Spinal cord (tissue), 10 donors: ENCODE results near the gene KCTD3. TPM values are rescaled to one million over a fixed set of nuclear protein-coding genes. Genes with fewer than 3 reads are reported as not detected.

Experiments
- DNase-seq, 6 donors: peaks; one replicate each; pipeline versions ENCODE4 v3.0.0 to v3.0.0-alpha.2; 2013 to 2015; ENCODE audit warnings: low spot score in 6 of 6, low read depth in 4 of 6
- H3K27ac ChIP-seq: one replicate; pipeline ENCODE4 v1.5.1; 2013; ENCODE audit warnings: low read depth, low read length, control low read depth
- H3K27me3 ChIP-seq: one replicate; pipeline ENCODE4 v1.6.1; 2013; ENCODE audit warnings: low read length; ENCODE audit not compliant: control insufficient read depth, insufficient read depth
- H3K36me3 ChIP-seq: one replicate; pipeline ENCODE4 v1.6.1; 2013; ENCODE audit warnings: low read length; ENCODE audit not compliant: control insufficient read depth, insufficient read depth
- H3K4me1 ChIP-seq: one replicate; pipeline ENCODE4 v1.6.1; 2013; ENCODE audit warnings: low read length; ENCODE audit not compliant: control insufficient read depth, insufficient read depth
- H3K4me3 ChIP-seq: one replicate; pipeline ENCODE4 v1.5.1; 2013; ENCODE audit warnings: low read depth, low read length, control low read depth
- H3K9me3 ChIP-seq: one replicate; pipeline ENCODE4 v1.6.1; 2013; ENCODE audit warnings: low read length; ENCODE audit not compliant: control insufficient read depth, insufficient read depth
- WGBS: methylation state at CpG from one replicate; pipeline ENCODE4 v1.1.5; 2013; ENCODE audit warnings: missing lambda C conversion rate; ENCODE audit not compliant: insufficient coverage; 5-methylcytosine and 5-hydroxymethylcytosine counted together
- polyA plus RNA-seq, 2 donors: library from polyadenylated mRNA; unstranded; fragments of 120-200 nt; gene quantifications; one replicate each; pipeline ENCODE4 v1.2.1, GENCODE V29; 2013; ENCODE audit not compliant: insufficient read length in 2 of 2
- total RNA-seq, 2 donors: library from RNA; depleted of rRNA in 1 of 2; stranded (reverse); fragments of 120-200 nt in 1 of 2; fragments of >200 nt in 1 of 2; gene quantifications; one replicate each; pipeline versions ENCODE4 v1.2.3 to v1.2.4, GENCODE V29; 2013 to 2014
- donor health status: healthy.

KCTD3 gene
- total and polyA plus RNA-seq, 4 donors: 56.0 to 85.5 (median 70.5) TPM

GRCh38 chr1:215581896-215582295 is 14.8 kb downstream of the KCTD3 start:
- no peaks in the 10 kb centered on the region for H3K4me1 ChIP-seq
- no peaks in the 10 kb centered on the region for H3K9me3 ChIP-seq
- no peak overlapping the region for H3K4me3 ChIP-seq
- WGBS: no CpG with 5 or more reads among the region's 2 CpGs
- no peak overlapping the region for H3K27ac ChIP-seq
- no peaks in the 10 kb centered on the region for H3K27me3 ChIP-seq
- peak in 2 of 6 donors; percentile 17 to 88 for DNase-seq
- H3K36me3 ChIP-seq: peaks cover 10% of the 10 kb centered on the region

DNA sequence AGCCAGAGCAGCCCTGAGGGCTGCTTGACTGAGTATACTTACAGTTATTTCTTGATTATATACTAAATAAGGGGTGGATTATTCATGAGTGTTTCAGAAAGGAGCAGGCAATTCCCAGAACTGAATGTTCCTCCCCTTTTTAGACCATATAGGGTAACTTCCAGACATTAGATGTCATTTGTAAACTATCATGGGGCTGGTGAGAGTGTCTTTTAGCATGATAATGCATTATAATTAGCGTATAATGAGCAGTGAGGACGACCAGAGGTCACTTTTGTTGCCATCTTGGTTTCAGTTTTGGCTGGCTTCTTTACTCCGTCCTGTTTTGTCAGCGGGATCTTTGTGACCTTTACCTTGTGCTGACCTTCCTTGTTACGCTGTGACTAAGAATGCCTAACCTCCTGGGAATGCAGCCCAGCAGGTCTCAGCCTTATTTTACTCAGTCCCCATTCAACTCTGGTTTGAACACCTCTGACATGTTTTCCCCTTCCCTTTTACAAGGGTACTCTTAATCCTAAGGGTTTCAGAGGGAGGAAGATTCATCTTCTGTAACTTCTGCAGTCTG is 16.2 kb downstream of the KCTD3 start:
- Histone ChIP-seq H3K36me3 (peaks cover 10% of the 10 kb centered on the region), H3K27ac (no peak overlapping the region)
- 59% methylated on average over 5 of the region's 5 CpGs for WGBS

GRCh38 chr1:215584389-215584788 is 17.3 kb downstream of the KCTD3 start:
- H3K4me3 ChIP-seq: no peak overlapping the region
- H3K27me3 ChIP-seq: no peaks in the 10 kb centered on the region
- H3K4me1 ChIP-seq: no peaks in the 10 kb centered on the region
- no peaks in the 10 kb centered on the region for H3K9me3 ChIP-seq
- WGBS: 100% methylated on average over 1 of the region's 1 CpG
- H3K27ac ChIP-seq: no peak overlapping the region
- H3K36me3 ChIP-seq: peaks cover 8% of the 10 kb centered on the region
- DNase-seq: no peak

More for the DNA sequence above, 16.2 kb downstream of the KCTD3 start:
- Histone ChIP-seq H3K4me1 (no peaks in the 10 kb centered on the region), H3K9me3 (no peaks in the 10 kb centered on the region), H3K4me3 (no peak overlapping the region), H3K27me3 (no peaks in the 10 kb centered on the region)
- no peak for DNase-seq

- Histone ChIP-seq H3K27me3 (no peaks in the 10 kb centered on the region), H3K4me1 (no peaks in the 10 kb centered on the region), H3K27ac (no peak overlapping the region), H3K4me3 (no peak overlapping the region), H3K9me3 (no peaks in the 10 kb centered on the region), H3K36me3 (peaks cover 3% of the 10 kb centered on the region)
- no peak for DNase-seq
- no CpG with 5 or more reads among the region's 4 CpGs for WGBS
Measured at GRCh38 chr1:215589650-215590435, 22.7 kb downstream of the KCTD3 start.

DNA sequence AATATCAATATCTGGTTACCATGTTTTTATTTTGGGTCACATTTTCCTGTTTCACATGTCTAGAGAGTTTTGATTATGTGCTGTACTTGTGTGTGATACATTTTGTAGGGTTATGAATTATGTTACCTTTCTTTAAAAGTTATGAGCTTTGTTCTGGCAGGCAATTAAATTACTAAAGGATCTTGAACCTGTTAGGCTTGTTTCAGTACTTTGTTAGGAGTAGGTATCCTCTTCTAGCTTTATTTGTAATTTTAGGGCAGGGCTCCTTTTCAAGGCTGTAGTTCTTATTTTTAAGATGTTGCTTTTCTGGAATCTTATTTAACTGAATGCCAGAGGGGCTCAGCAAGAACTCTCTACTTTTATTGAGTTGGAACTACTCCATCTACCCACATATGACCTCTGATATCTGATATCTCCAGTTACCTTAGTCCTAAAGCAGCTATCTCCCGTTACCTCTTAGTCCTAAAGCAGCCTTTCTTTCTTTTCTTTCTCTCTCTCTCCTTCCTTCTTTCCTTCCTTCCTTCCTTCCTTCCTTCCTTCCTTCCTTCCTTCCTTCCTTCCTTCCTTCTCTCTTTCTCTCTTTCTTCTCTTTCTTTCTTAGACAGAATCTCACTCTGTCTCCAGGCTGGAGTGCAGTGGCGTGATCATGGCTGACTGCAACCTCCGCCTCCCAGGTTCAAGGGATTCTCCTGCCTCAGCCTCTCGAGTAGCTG is 23.8 kb downstream of the KCTD3 start:
- H3K27ac ChIP-seq: no peak overlapping the region
- peaks cover 3% of the 10 kb centered on the region for H3K36me3 ChIP-seq
- 100% methylated on average over 3 of the region's 4 CpGs for WGBS
- no peak overlapping the region for H3K4me3 ChIP-seq
- DNase-seq: no peak
- H3K27me3 ChIP-seq: no peaks in the 10 kb centered on the region
- H3K4me1 ChIP-seq: no peaks in the 10 kb centered on the region
- no peaks in the 10 kb centered on the region for H3K9me3 ChIP-seq

DNA sequence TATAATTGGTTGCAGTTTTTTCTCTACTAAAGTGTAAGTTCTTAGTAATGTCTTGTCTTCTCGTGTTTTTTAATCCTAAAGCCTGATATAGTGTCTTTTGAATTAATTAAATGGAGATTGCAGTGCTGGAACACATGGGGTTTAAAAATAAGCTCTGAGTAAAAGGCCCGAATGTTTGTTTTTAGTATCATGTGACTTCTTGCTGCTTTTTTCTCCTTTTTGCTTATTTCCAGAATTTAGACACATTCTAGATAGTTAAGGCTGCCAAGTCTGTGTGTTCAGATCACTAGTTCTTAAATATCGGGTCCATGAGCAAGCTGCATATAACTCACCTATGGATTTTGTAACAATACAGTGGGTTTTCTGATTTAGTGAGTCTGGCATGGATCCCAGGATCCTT is 27.5 kb downstream of the KCTD3 start:
- peak in 1 of 6 donors; percentile 9 for DNase-seq
- no peaks in the 10 kb centered on the region for H3K4me1 ChIP-seq
- no peak overlapping the region for H3K4me3 ChIP-seq
- H3K36me3 ChIP-seq: peaks cover 3% of the 10 kb centered on the region
- no peak overlapping the region for H3K27ac ChIP-seq
- H3K9me3 ChIP-seq: no peaks in the 10 kb centered on the region
- WGBS: no CpG with 5 or more reads among the region's 3 CpGs
- H3K27me3 ChIP-seq: no peaks in the 10 kb centered on the region

DNA sequence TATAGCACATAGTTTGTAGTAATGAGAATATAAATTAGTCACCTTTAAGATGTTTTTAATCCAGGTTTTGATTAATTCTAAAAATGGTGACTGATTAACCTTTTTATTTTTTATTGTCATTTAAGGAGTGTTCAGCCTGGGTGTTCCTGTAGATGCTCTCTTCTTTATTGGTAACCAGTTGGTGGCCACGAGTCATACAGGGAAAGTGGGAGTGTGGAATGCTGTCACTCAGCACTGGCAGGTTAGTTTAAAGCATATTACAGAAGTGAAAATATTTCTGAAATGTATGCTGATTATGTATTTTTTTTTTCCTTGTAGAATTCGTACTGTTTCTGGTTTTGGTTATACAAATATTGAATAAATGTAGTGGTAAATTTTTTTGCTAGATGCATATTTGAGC is 28.1 kb downstream of the KCTD3 start:
- Histone ChIP-seq H3K36me3 (peaks cover 3% of the 10 kb centered on the region), H3K9me3 (no peaks in the 10 kb centered on the region), H3K4me1 (no peaks in the 10 kb centered on the region), H3K27ac (no peak overlapping the region), H3K4me3 (no peak overlapping the region), H3K27me3 (no peaks in the 10 kb centered on the region)
- 92% methylated on average over 2 of the region's 2 CpGs for WGBS
- no peak for DNase-seq

DNA sequence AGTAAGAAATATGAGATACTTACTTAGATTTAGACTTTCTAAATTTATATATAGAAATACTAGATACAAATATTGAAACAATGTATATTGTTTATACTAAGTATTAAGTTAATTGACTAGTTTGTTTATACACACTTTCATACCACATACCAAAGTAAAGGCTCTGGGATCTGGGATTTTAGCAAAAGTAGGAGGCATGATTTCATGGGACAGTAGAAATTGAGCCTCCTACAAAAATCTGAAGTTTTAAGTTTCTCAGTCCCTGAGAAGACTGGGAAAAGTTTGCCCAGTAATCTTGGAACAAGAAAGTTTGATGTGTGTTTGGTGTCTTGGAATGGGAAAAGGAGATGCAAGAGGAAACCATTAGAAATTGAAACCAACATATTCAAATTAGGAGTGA is 30.9 kb downstream of the KCTD3 start:
- Histone ChIP-seq H3K36me3 (no peaks in the 10 kb centered on the region), H3K9me3 (no peaks in the 10 kb centered on the region), H3K27me3 (no peaks in the 10 kb centered on the region), H3K4me3 (no peak overlapping the region), H3K27ac (no peak overlapping the region), H3K4me1 (no peaks in the 10 kb centered on the region)
- no peak for DNase-seq

DNA sequence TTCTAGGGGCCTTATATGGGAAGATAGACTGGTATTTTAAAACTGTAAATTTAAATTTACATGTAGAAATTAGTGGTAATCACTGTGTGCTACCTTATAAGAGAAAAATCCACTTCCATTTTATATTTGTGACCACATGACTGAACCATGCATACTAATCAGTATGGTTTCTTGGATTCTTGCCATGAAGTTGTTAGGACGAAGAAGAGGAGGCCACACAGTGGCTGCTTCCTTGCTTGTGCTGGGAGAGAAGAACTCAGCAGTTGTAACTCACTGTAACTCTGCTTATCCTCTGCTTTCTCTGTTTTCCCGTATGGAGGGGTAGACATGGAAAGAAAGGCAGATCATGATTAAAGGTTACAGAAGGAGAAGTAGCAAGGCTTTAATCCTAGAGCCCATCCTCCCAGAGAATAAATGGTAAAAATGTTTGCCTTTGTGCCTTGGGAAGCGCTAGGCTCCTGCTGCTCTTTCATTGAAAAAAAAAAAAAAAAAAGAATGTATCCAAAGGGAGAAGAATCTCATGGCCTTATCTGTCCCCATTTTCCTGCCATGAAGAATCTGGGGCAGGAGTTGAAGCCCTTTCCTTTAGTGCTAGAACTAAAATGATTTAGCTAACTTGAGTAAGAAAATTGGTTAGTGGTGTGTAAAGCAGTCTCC is 32.4 kb downstream of the KCTD3 start:
- WGBS: 0% methylated on average over 1 of the region's 3 CpGs
- H3K9me3 ChIP-seq: no peaks in the 10 kb centered on the region
- H3K4me3 ChIP-seq: no peak overlapping the region
- peak in 2 of 6 donors; percentile 40 to 49 for DNase-seq
- H3K27ac ChIP-seq: no peak overlapping the region
- no peaks in the 10 kb centered on the region for H3K36me3 ChIP-seq
- H3K4me1 ChIP-seq: no peaks in the 10 kb centered on the region
- H3K27me3 ChIP-seq: no peaks in the 10 kb centered on the region
